Endometrium (tissue), 2 donors: ENCODE results near the gene ZGRF1.
"Not testable (repeated sequence)": the region's sequence is repeated elsewhere in the genome, so short reads cannot be mapped to it uniquely, and the experiment has no call there.

Source experiments
- FAIRE-seq: peaks from 2 replicates; lab custom pipeline; 2012; peaks lifted over from hg19 to GRCh38; lab: Jason Lieb, UNC
- donor health status: control.
- donor health status: control.

Gene ZGRF1

DNA sequence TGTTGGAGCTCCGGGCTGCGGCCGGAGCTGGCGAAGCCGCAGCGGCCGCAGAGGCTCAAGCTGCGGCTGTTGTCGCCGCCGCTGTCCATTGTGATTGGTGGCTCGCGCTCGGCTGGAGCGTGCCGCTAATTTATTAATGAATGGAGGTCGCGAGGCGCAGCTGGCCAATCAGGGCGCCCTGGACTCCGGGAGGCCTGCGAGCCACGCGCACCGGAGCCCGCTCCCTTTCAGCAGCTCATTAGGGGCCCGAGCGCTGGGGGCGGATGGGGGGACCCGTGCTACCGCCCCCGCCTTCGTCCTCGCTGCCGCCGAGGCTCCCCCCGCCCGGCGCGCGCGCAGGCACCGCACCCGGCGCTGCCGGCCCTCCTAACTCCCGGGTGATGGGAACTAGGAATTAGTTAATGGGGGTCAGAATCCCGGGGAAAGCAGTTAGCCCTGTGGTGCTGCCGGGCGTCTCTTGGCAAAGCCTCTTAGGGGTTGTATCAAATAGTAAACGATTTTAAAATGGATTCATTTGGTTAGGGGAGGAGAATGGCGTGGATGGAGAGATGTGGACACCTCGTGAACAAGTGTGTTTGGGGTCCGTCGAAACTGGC, 120.1 kb downstream of the ZGRF1 start:
- no peak for FAIRE-seq

DNA sequence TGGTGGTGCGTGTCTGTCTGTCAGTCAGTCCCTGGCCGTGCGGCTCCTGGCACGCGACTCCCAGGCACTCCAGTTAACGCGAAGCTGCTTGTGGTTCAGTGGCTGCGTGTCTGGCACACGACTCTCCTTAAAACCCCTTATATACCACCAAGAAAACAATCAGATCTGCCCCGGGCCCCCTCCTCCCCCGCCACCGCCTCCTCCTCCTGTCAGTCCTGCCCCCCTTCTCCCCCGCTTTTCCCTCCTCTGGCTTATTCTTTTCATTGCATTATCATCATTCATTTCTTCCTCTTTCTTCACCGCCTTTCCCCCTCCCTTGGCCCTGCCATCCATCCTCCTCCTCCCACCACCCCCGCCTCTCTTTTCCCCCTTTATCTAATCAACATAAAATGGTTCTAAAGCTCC, 120.6 kb downstream of the ZGRF1 start, which contains the start of gene NEUROG2:
Gene NEUROG2 (minus strand): TSS at position 115 of the 405 bp plus-strand sequence. CDS start 705 bp downstream, outside the sequence.
- FAIRE-seq, result no peak

DNA sequence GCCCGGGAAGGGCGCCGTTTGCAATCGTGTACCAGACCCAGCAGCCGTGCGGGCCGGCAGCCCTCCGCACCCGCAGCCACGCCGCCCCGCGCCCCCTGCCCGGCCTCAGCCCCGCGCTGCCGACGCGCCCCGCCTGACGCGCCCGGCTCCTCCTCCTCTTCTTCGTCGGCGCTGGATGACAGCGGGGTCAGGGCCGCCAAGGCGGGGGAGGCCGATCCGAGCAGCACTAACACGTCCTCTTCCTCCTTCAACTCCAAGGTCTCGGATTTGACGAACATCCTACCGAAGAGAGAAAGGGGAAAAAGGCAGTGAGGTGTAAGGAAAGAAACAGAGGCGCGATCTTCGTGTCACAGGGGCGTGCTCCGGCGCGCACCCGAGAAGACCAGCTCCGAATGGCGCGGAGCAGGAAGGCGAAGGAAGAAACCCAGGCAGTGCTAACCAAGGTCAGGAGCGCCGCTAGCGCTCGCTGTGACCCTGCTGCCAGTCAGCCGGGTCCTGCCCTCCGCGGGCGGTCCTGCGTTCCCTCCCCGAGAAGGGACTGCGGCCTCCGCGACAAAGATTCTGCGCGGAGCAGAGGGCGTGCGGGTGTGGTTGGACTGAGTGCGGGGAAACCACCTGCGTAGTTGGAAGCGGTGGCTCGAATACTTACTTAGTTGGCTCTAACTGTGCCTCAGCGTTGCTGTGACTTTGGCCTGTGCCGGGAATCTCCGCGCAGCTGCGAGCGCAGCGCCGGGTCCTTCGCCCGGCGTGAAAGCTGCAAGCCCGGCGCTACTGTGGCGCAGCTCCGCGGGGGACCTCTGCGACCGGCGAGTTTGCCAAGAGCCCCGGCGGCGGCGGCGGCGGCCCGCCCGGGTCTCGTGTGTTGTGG, 121.3 kb downstream of the ZGRF1 start:
- no peak for FAIRE-seq

DNA sequence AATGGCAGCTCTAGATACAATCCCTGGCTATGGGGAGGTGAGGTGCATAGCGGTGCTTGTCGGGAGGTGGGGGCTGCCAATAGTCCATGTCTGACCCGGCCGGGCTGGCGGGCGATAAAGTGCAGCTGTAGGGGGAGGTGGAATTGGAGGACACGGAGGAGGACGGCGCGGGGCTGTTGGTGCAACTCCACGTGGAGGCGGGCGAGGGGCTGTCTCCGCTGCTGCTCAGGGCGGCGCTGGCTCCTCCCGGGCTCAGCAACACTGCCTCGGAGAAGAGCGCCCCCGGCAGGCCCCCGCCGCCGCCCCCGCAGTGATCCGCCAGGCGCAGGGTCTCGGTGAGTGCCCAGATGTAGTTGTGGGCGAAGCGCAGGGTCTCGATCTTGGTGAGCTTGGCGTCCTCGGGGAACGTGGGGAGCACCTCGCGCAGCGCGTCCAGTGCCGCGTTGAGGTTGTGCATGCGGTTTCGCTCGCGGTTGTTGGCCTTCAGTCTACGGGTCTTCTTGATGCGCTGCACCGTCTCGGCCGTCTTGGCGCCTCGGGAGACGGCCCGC, 122.0 kb downstream of the ZGRF1 start:
- no peak for FAIRE-seq

DNA sequence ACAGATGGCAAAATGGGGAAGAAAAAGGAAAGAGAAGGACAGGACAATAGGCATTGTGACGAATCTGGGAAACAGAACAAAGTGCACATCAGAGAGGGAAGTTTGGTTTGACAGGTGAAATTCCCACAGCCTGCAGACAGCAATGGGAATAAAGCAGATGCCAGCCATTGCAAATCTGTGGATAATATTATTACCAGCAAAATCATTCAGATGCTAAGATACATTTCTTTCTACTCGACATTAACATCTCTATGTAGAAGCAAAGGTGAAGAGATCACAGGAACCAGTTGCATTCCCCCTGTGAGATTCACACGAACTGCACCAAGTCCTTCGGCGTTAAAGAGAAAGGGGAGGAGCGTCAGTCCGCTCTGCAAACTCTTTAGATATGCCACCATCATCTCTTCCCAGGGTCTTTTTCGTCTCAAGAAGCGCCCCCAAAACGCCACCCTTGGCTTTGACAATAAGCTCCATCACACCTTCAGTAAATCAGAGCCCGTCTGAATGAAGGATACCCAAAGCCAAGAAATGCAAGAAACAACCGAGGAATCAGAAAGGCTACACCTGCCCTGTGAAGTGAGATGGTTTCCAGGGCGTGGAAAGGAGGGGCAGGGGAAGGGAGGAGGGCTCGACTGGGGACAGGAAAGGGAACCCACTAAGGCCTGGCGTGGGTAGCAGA, 122.6 kb downstream of the ZGRF1 start:
- no peak for FAIRE-seq

DNA sequence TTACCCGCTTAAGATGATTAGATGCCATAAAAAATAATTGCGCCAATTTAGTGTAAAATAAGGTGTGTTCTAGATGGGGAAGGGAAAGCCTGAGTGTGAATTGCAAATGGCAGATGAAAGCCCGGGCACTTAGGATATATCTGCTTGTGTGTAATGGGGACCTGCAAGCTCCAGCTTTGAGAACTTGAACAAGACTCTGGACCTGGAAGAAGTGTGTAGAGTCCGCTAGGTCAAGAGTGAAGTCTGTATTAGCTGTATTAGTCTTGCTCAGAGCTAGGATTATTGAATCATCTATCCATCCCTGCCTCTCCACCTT, 124.9 kb downstream of the ZGRF1 start:
- no peak for FAIRE-seq

DNA sequence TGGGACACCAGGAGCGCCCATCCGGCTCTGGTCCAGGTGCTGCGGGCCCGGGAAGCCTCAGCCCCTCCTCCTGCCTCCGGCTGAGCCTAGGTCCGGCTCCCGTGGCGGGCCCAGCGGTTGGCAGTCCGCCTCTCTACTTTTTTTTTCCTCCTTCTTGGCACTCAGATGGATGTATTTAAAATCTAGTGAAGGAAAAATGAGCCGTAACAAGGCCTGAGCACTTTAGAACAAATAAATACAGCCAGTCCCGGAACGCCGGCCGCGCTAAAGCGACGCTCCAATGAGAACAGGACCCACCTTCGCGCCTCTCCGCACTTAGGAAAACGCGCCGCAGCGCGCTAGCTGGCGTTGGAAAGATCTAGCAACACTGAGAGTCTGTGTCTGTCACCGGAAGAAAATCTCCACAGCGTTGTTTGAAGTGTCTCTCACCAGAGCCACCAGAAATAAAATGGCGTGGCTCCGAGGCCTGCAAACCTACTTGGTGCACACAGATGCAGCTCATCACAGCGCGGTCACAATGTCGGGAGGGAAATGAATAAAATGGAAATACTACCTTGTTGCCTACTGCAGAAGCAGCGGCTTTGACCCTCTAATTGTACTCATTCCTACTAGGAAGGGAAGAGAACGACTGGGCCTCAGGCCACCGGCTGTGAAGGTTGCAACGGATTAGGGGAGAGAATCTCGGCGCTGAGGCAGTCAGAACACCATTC, 125.5 kb downstream of the ZGRF1 start:
- no peak for FAIRE-seq

DNA sequence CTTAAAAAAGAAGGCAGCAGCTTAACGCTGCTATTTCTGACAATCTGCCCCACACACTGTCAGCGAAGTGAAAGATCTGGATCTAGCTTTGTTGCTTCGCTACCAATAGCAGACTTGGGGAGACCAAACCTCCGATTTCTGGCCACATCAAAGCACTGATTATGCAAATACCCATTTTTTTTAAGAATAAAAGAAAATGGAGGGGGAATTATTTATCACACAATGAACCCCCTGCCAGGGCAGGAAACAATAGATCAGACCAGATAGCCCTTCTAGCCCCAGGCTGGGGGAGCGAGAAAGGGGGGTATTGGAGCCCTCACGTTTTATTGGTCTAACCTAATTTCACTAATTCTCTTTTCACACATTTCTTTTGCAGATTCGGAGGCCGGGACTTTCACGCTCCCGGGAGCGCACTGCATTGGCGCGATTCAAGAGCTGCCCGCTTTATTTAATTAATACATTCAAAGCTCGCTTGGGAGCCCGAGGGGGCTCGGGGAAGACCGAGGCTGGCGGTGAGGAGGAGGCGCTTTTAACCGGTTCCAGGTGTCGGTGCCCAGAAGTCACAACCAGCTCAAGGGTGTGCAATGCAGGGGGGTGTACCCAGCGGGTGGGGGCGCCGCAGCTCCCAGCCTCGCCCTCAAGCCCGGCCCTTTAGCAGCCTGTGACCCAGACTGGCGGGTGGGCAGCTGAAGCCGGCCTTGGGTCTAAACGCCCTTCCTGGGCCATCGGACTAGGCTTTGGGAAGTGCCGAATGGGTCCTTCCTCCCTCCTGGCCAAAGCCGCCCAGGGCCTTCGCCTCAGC, 126.2 kb downstream of the ZGRF1 start:
- no peak for FAIRE-seq

DNA sequence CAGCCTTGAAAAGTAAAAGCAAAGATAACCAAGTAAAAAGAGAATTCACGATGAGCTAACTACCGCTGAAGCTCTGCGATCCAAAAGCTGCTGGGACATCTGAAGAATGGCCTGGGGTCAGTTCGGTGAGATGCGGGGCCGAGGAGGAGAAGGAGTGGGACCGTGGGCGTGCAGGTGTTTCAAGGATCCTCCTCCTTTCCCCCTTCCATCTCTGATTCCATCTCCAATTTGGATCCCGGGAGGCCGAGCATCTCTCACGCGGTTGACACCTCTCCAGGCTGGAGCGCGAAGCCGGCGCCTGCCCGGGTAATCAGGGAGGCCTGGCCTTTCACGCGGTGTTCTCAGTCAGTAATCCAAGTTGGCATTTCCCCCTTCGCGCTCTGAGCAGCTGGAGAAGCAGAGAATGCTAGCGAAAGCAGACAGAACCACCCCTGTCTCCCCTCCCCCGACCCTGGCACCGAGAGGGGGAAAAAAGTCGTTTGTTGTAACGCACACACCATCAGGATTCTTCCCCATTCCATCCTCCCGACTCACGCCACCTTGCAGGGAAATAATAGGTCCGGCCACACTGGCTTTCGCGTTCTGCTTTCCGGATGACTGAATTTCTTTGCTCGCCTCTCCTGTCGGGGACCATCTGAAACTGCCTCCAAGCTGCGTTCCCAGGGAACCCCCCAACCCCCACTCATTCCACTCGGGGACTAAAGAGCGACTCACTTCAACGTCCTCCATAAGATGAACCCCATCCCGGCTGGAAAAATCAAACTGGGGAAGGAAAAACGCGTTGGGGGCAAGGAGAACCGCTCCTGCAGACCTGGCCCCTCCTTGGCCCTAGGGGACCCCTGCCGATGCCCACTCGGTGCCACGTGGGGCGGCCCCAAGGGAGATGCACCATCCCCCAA, 127.2 kb downstream of the ZGRF1 start:
- FAIRE-seq, result no peak

DNA sequence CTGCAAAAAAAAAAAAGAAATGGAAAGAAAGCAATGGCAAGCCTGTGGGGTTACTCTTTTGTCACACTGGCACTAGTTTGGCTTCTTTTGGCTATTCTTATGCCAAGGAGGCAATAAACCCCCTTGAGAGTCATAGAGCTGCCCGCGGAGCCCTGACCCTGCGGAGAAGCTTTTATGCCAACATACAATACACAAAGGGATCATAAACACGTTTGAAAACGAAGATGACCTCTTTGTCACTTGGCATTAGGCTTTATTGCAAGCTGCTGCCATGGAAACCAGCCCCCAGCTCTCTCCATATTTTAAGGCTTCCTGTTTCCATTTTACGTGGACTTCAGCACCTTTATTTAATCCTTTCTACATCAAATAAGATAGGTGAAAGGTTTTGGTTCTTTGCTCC, 128.4 kb downstream of the ZGRF1 start:
- no peak for FAIRE-seq

DNA sequence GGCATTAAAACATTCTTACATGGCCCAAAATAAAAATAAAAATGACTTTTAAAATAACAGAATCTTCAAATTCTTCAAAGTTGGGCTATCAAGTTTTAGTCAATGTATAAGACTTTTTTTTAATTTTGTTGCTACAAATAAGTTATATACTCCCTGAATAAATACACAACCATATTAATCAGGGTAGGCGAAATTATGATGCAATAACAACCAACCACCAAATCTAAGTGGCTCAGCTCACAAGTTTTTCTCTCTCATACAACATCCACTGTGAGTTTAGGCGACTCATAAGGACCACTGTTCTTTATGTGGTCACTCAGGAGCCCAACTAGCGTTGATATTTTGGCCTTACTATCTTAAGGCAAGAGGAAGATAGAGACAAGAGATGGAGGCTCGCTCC, 131.9 kb downstream of the ZGRF1 start:
- FAIRE-seq, result no peak

DNA sequence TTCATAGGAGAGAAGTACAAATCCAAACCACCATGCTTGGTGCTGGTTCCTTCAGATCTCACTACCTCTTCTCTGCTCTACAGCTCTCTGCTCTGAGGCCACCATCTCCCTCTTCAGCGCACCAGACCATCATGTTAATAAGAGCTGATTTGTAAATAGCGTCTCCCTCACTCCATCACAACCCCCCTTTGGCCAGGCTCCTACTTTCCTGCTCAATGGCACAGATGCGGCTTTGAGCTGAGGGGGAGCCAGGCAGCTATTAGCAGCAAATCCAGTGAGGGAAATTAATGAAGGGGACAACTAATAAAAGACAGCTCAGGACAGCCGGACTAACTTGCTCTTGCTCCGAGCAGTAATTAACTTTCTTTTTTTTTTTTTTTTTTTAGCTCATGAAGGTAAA, 133.8 kb downstream of the ZGRF1 start:
- FAIRE-seq, result no peak

DNA sequence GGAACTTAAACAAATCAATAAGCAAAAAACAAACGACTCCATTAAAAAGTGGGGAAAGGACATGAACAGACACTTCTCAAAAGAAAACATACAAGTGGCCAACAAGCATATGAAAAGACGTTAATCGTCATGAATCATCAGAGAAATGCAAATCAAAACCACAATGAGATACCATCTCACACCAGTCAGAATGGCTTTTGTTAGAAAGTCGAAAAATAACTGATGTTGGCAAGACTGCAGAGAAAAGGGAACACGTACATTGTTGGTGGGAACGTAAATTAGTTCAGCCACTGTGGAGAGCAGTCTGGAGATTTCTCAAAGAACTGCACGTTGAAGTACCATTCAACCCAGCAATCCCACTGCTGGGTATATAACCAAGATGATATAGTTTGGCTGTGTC, 144.4 kb downstream of the ZGRF1 start:
- FAIRE-seq, result no peak

DNA sequence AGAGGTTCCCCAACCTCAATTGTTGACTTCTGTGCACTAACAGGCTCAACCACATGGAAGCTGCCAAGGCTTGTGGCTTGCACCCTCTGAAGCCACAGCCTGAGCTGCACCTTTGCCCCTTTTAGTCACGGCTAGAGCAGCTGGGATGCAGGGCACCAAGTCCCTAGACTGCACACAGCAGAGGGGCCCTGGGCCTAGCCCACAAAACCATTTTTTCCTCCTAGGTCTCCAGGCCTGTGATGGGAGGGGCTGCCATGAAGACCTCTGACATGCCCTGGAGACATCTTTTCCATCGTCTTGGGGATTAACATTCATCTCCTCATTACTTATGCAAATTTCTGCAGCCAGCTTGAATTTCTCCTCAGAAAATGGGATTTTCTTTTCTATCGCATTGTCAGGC, 145.9 kb downstream of the ZGRF1 start:
- not testable (repeated sequence) for FAIRE-seq
